GM18498 (cell line): ENCODE results near the gene AP4S1.
"Not testable (repeated sequence)": the region's sequence is repeated elsewhere in the genome, so short reads cannot be mapped to it uniquely, and the experiment has no call there.

Source experiments
- ATAC-seq: cut with Tn5 transposase; IDR thresholded peaks from one replicate; pipeline ENCODE4 v1.9.1; 2021; ENCODE audit warnings: mild to moderate bottlenecking, moderate library complexity; ENCODE audit not compliant: unreplicated experiment

Gene AP4S1

DNA sequence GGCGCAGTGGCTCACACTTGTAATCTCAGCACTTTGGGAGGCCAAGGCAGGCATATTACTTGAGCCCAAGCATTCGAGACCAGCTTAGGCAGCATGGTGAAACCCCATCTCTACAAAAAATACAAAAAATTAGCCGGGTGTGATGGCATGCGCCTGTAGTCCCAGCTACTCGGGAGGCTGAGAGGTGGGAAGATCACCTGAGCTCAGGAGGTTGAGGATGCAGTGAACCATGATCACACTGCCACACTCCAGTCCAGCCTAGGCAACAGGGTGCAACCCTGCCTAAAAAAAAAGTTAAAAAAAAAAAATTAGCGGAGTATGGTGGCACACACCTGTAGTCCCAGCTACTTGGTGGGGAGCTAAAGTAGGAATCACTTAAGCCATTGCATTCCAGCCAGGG is 21.4 kb upstream of the AP4S1 start:
- not testable (repeated sequence) for ATAC-seq

DNA sequence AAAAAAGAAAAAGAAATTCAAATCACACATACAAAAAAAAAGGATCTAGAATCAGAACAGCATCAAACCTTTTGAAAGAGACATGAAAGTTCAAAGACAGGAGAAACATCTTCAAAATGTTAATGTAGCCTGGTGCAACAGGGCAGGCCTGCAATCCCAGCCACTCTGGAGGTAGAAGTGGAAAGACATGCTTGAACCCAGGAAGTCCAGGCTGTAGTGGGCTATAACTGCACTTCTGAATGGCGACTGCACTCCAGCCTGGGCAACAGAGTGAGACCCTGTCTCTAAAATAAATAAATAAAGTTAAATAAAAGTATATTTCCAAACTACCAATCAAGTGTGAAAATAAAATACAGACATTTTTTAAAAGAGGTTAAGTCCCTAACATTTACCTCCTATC is 18.7 kb upstream of the AP4S1 start:
- ATAC-seq = no peak

DNA sequence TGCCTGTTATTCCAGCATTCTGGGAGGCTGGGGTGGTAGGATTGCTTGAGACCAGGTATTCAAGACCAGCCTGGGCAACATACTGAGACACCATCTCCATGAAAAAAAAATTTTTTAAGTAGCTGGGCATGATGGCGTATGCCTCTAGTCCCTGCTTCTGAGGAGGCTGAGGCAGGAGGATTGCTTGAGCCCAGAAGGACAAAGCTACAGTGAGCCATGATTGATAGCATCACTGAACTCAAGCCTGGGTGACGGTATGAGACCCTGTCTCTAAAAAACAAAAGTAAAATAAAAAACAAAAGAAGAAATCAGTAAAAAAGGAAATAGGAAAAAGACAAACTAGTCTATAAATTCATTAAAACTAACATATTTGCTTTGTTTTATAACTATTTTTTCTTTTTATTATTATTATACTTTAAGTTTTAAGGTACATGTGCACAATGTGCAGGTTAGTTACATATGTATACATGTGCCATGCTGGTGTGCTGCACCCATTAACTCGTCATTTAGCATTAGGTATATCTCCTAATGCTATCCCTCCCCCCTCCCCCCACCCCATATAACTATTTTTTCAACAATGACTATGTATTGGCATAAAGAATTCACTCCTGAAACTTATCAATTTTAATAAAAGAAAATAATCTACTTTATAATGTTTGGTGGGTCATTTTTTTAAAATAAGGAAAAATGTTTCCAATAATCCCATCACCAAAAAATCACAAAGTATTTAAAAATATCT is 15.4 kb upstream of the AP4S1 start:
- ATAC-seq = no peak

DNA sequence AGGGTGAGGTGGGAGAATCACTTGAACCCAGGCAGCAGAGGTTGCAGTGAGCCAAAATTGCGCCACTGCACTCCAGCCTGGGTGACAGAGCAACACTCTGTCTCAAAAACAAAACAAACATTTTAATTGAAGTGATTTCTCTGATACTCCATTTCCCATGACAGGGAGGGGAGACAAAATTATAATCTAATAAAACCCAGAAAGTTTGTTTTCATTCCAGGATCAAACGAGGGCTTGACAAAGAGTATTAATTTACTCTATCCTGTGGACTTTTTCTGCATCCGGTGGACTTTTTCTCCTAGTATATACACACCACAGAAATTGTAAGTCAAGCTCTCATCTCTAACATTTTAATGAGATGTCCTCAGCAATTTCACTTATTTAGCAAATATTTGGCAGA is 14.5 kb upstream of the AP4S1 start:
- ATAC-seq = no peak

DNA sequence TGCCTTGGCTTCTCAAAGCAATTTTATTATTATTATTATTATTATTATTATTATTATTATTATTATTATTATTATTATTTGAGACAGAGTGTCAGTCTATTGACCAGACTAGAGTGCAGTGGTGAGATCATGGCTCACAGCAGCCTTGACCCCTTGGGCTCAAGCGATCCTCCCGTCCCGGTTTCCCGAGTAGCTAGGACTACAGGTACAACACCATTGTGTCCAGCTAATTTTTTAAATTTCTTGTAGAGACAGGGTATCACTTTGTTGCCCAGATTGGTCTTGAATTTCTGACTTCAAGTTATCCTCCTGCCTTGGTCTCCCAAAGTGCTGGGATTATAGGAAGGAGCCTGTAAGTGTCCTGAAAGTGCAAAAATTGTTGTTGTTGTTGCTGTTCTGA is 11.6 kb upstream of the AP4S1 start:
- no peak for ATAC-seq

DNA sequence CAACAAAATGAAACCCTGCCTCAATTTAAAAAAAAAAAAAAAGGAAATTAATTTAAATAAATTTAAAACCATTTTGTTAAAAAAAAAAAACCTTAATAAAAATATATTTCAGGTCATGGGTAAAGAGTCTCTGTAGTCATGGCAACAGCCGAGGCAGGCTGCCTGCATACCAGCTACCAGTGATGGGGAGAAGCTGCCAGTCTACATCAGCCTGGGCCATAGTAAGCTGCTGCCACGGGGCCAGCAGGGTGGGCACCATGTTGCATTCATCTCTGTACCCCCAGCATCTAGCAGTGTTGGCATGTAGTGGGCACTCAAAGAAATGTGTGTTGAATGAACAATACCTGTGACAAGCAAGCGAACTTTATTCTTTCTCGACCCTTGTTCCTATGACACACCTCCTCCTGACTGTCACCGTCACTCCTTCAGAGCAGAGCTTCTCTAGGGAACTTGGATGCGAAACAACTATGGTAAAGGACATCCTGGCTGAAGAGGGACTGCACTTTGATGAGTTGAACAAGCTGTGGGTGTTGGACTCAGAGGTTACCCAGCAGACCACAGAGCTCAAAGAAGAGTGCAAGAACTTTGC is 7.3 kb upstream of the AP4S1 start:
- ATAC-seq = no peak

GRCh38 chr14:31020834-31021575 is 4.4 kb upstream of the AP4S1 start:
- no peak for ATAC-seq

DNA sequence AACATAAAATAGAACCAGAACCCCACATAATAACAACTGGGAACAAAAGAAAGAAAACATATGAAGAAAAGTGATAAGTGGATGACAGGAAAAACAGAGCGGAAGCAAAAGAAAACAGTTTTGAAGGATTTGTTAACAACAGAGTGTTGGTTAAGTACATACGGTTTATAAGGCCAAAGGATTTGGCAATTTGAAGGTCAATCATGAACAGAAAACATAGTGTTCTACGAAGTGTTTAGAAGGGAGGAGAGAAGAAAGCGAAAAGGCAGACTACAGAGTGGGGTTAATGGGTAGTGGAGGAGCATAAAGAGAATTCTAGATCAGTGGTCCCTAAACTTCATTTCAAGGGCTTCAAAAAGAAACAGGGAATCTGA is 3.9 kb upstream of the AP4S1 start:
- no peak for ATAC-seq

DNA sequence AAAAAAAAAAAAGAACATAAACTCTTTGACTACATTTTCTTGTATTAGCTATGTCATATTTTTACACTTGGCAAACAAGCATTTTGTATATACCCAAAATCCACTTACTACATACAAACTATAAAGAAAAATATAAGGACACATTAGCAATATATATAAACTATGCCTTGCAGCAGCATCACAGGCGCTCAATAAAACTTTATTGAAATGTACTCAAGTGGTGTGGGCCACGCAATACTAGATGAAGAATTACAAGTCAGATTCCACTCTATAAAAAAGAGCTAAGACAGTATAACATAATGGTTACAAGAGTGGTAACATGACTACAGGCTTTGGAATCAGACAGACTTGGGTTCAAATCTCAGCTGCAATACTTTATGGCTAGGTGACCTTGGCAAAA is 3.1 kb upstream of the AP4S1 start:
- ATAC-seq = no peak

DNA sequence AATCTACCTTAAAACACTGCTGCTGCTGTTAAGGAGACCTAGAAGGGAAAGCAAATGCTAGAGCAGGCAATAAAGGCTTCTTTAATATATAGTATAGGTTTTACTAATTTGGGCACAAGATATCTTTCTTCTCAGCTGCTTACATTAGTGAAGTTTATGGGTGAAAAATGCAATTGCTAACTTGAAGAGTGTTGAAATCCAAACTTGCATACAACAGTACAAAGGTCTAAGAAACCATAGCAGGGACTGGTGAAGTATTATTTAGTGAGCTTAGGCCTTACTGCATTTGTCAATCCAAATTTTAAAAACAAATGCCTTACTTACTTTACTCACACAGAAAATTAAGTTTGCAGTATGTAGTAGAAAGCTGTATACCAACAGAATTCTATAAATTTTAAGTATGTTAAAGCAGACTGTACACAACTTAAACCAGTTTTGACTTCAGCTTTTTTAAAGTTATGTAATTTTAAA is 1.4 kb upstream of the AP4S1 start:
- no peak for ATAC-seq

GRCh38 chr14:31024577-31025366 is 677 bp upstream of the AP4S1 start:
- ATAC-seq = no peak

GRCh38 chr14:31026077-31026449 is 614 bp downstream of the AP4S1 start, which contains the start of gene STRN3:
Gene STRN3 (minus strand): TSS chr14:31026379. CDS start chr14:31026185, 194 bp downstream.
- ATAC-seq = no peak

DNA sequence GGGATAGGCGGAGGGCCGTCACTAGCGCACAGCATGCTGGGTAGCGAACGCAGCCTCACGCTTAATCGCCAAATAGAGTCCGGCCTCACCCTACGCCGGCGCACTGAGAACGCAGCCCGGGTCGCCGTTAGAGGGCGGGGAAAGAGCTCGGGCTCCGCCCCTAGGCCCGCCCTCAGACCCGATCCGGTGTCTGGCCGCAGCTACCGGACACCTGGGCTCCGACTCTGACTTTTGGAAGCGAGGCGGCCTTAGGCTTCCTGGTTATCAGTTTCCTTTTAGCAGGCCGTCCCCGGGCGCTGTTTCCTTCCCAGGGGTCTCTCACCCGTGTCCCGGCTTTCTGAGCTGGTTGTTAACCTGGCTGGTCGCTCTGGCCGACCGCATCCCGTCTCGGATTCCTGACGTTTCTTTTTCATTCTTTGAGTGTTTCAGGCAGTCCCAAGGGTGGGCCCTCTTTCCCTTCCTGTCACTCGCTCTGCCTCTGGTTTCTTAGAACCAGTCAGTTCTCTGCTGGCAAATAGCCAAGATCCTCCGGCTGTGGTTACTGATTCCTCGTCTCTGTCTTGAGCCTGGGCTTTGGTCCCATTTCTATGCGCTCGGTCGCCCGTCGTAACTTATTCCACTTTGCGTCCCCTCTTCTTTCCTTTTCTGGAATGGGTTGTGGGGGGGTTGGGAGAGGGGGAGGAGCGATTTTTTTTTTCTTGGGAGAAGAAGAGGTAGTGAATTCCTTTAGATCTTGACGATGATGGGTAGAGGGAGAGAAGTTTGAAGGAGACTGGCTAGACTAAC is 1.2 kb downstream of the AP4S1 start:
- peak; percentile 96 for ATAC-seq

DNA sequence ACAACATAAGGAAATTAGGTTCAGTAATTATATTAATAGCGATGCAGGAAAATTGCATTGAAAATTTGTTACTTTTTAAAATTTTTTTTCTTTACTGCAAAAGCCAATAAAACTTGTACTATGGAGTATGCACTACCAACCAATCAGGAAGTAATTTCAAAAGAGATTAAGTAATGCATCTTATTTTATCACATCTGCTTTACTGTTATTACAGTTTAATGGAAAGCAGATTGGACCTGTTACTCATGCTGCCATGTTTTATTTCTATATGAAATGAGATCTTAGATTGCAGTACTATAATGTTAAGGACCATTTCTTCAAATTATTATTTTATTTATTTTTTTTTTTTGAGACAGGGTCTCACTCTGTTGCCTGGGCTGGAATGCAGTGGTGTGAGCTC is 2.4 kb downstream of the AP4S1 start:
- ATAC-seq = no peak

DNA sequence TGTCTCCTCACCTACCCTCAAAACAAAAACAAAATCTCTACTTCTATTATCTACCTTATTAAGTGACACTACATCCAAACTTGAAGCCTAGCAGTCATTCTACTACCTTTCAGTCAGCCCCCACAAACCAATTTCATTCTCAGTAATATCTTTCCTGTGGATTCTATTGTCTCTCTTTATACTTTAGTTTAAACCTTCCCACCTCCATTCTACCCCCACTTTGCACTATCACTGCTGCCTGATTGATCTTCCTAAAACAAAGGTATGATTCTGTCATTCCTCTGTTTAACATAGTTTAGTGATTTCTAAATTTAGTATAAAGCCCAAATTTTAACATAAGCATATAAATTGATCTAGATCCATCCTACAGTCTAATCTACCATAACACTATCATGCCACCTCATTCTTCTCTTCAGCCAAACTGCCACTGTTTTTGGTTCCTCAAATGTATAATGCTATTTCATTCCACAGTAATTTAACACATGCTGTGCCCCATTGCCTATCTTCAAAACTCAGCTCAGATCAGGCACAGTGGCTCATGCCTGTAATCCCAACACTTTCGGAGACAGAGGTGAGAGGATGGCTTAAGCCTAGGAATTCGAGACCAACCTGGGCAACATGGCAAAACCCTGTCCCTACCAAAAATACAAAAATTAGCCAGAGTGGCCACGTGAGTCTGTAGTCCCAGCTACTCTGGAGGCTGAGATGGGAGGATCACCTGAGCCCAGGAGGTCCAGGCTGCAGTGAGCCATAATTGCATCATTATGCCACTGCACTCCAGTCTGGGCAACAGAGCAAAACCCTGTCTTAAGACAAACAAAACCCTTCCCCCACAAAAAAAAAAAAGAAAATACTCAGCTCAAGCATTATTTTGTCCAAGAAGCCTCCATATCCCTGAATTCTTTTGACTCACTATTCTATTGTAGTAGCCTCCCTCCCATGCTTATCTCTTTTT is 3.8 kb downstream of the AP4S1 start:
- ATAC-seq = no peak

DNA sequence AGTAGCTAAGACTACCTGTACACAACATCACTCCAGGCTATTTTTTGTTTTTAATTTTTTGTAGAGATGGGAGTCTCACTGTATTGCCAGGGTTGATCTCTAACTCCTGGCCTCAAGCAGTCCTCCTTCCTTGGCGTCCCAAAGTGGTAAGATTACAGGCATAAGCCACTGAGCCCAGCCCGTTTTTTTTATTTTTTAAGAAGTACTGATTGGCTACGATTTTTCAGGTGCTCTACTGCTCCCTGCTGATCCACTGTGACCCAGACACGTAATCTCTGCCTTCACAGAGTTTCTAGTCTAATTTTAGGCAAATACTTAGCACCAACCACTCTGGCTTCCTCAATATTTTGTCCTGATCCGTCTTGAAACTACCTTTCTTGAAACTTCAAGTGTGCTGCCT is 5.0 kb downstream of the AP4S1 start:
- no peak for ATAC-seq

GRCh38 chr14:31036552-31036951 is 11.1 kb downstream of the AP4S1 start:
- ATAC-seq = no peak

GRCh38 chr14:31037709-31038221 is 12.3 kb downstream of the AP4S1 start:
- ATAC-seq = no peak

DNA sequence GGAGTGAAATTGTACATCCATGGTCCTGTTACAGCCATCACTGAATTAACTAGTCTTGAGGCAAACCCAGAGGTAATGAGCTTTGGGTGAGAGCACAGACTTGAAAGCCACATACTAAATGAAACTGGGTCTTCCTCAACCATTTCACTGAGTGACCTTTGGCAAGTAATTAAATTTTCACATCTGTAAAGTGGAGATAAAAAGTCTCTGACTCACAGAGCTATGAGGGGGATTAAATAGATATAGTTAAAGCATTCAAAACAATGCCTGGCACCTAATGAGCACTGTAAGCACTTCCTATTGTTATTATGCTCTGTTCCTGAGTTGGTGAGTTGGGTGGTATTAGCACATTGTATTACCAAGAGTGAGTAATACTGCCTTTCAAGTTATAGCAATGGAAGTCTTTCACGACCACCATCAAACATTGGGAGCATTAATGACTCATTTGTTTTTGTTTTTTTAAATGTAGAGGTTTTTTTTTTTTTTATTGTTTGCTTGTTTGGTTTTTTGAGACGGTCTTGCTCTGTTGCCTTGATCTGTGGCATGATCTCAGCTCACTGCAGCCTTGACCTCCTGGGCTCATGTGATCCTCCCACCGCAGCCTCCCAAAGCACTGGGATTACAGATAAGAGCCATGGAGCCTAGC is 13.2 kb downstream of the AP4S1 start:
- no peak for ATAC-seq
